HEK293 (cell line): ENCODE data around the gene CCDC178.

ENCODE experiments used
- CTCF ChIA-PET: fragments of 350-600 bp; formaldehyde crosslinking; extraction: SDS; loops from one replicate; lab custom pipeline; 2021; ENCODE audit warnings: antibody characterized with exemption; lab: Yijun Ruan, JAX
- POLR2A ChIA-PET: fragments of 300-600 bp; formaldehyde crosslinking; extraction: SDS; loops from one replicate; lab custom pipeline; 2020; ENCODE audit warnings: antibody characterized with exemption, inconsistent platforms; lab: Yijun Ruan, JAX
- H3K27ac ChIP-seq: fragments of 200-500 bp; sonication (Bioruptor generic); 2 replicates; pipeline ENCODE4 v1.5.1; 2014; ENCODE audit warnings: low read depth, low read length, control low read depth, inconsistent platforms; ENCODE audit errors: extremely low read depth
- H3K36me3 ChIP-seq, 2 experiments: fragments of 200-500 bp in 1 of 2; sonication (Bioruptor generic) in 1 of 2; 1 replicate in 1 of 2; 2 replicates in 1 of 2; pipeline ENCODE4 v1.5.1; 2014 to 2017; ENCODE audit warnings: inconsistent platforms in 2 of 2, low read length in 2 of 2; ENCODE audit not compliant: control insufficient read depth in 2 of 2, insufficient read depth in 1 of 2
- H3K4me1 ChIP-seq: fragments of 200-500 bp; sonication (Bioruptor generic); 2 replicates; pipeline ENCODE4 v1.5.1; 2014; ENCODE audit warnings: mild to moderate bottlenecking, low read length, inconsistent platforms; ENCODE audit not compliant: control insufficient read depth, insufficient read depth
- H3K4me3 ChIP-seq: 2 replicates; pipeline ENCODE4 v1.5.1; 2011; ENCODE audit warnings: low read depth, mild to moderate bottlenecking, control low read depth, low read length, moderate library complexity
- H3K9me3 ChIP-seq: fragments of 200-500 bp; sonication (Bioruptor generic); 2 replicates; pipeline ENCODE4 v1.5.1; 2014; ENCODE audit warnings: low read depth, low read length, inconsistent platforms; ENCODE audit not compliant: control insufficient read depth, insufficient read depth
- GLI2 ChIP-seq: fragments of 450-650 bp; formaldehyde crosslinking; IDR thresholded peaks from 2 replicates; pipeline ENCODE4; 2017; ENCODE audit warnings: missing biosample characterization, missing genetic modification characterization, low read depth, borderline replicate concordance
- SP3 ChIP-seq: fragments of 450-650 bp; formaldehyde crosslinking; IDR thresholded peaks from 2 replicates; pipeline ENCODE4 v1.5.1; 2016; ENCODE audit warnings: missing biosample characterization, missing genetic modification characterization
- TCF7L2 ChIP-seq: IDR thresholded peaks from 2 replicates; pipeline ENCODE4 v1.6.1; 2011; ENCODE audit warnings: low read depth, mild to moderate bottlenecking, inconsistent platforms, low read length, moderate library complexity, borderline replicate concordance
- WT1 ChIP-seq: fragments of 450-650 bp; formaldehyde crosslinking; IDR thresholded peaks from 2 replicates; pipeline ENCODE4 v1.5.1; 2016; ENCODE audit warnings: missing biosample characterization, missing genetic modification characterization
- ZFP41 ChIP-seq: fragments of 450-650 bp; formaldehyde crosslinking; IDR thresholded peaks from 2 replicates; pipeline ENCODE4 v1.5.1; 2016; ENCODE audit warnings: missing biosample characterization, missing genetic modification characterization, borderline replicate concordance
- ZIC2 ChIP-seq: fragments of 450-650 bp; formaldehyde crosslinking; IDR thresholded peaks from 2 replicates; pipeline ENCODE4 v1.5.1; 2016; ENCODE audit warnings: missing biosample characterization, missing genetic modification characterization
- ZNF16 ChIP-seq: fragments of 450-650 bp; formaldehyde crosslinking; IDR thresholded peaks from 2 replicates; pipeline ENCODE4 v1.5.1; 2016; ENCODE audit warnings: low read depth, missing biosample characterization, missing genetic modification characterization
- ZNF211 ChIP-seq: fragments of 450-650 bp; formaldehyde crosslinking; IDR thresholded peaks from 2 replicates; pipeline ENCODE4 v1.5.1; 2016; ENCODE audit warnings: low read depth, missing biosample characterization, missing genetic modification characterization
- ZNF266 ChIP-seq: fragments of 450-650 bp; formaldehyde crosslinking; IDR thresholded peaks from 2 replicates; pipeline ENCODE4 v1.5.1; 2016; ENCODE audit warnings: missing biosample characterization, missing genetic modification characterization, low read depth
- ZNF292 ChIP-seq: fragments of 450-650 bp; formaldehyde crosslinking; IDR thresholded peaks from 2 replicates; pipeline ENCODE4 v1.5.1; 2016; ENCODE audit warnings: low read depth, missing biosample characterization, missing genetic modification characterization, borderline replicate concordance
- ZNF37A ChIP-seq: fragments of 450-650 bp; IDR thresholded peaks from 2 replicates; pipeline ENCODE4 v1.5.1; 2018; ENCODE audit warnings: missing biosample characterization, missing genetic modification characterization
- ZNF404 ChIP-seq: fragments of 450-650 bp; formaldehyde crosslinking; IDR thresholded peaks from 2 replicates; pipeline ENCODE4 v1.5.1; 2017; ENCODE audit warnings: missing biosample characterization, missing genetic modification characterization
- ZNF510 ChIP-seq: fragments of 450-650 bp; formaldehyde crosslinking; IDR thresholded peaks from 2 replicates; pipeline ENCODE4 v1.5.1; 2018; ENCODE audit warnings: mild to moderate bottlenecking, missing genetic modification characterization, missing biosample characterization; ENCODE audit not compliant: insufficient replicate concordance
- ZNF549 ChIP-seq: fragments of 450-650 bp; IDR thresholded peaks from 2 replicates; pipeline ENCODE4 v1.5.1; 2018; ENCODE audit warnings: missing biosample characterization, missing genetic modification characterization, mild to moderate bottlenecking, inconsistent platforms, moderate library complexity
- ZNF585B ChIP-seq: fragments of 450-650 bp; formaldehyde crosslinking; IDR thresholded peaks from 2 replicates; pipeline ENCODE4 v1.5.1; 2016; ENCODE audit warnings: missing biosample characterization, missing genetic modification characterization
- ZNF621 ChIP-seq: fragments of 450-650 bp; formaldehyde crosslinking; IDR thresholded peaks from 2 replicates; pipeline ENCODE4 v1.5.1; 2017; ENCODE audit warnings: missing biosample characterization, missing genetic modification characterization
- ZNF837 ChIP-seq: fragments of 450-650 bp; formaldehyde crosslinking; IDR thresholded peaks from 2 replicates; pipeline ENCODE4 v1.5.1; 2016; ENCODE audit warnings: missing biosample characterization, missing genetic modification characterization
- TF ChIP-seq, protein P1 (sequence below): fragments of 450-650 bp; formaldehyde crosslinking; IDR thresholded peaks from 2 replicates; pipeline ENCODE4 v1.5.1; 2016; ENCODE audit warnings: missing biosample characterization, missing genetic modification characterization
- TF ChIP-seq, protein P2 (sequence below): sonication (generic); formaldehyde crosslinking; IDR thresholded peaks from 2 replicates; pipeline ENCODE4 v1.8.1; 2022; ENCODE audit warnings: mild to moderate bottlenecking, moderate library complexity, missing genetic modification reagents
- TF ChIP-seq, protein P3 (sequence below): fragments of 450-650 bp; formaldehyde crosslinking; IDR thresholded peaks from 2 replicates; pipeline ENCODE4 v1.5.1; 2016; ENCODE audit warnings: missing biosample characterization, missing genetic modification characterization
- TF ChIP-seq, protein P4 (sequence below): fragments of 450-650 bp; formaldehyde crosslinking; IDR thresholded peaks from 2 replicates; pipeline ENCODE4 v1.5.0; 2017; ENCODE audit warnings: missing biosample characterization, missing genetic modification characterization, borderline replicate concordance
- TF ChIP-seq, protein P5 (sequence below): fragments of 450-650 bp; formaldehyde crosslinking; IDR thresholded peaks from 2 replicates; pipeline ENCODE4 v1.5.1; 2016; ENCODE audit warnings: missing biosample characterization, missing genetic modification characterization
- TF ChIP-seq, protein P6 (sequence below): fragments of 450-650 bp; formaldehyde crosslinking; IDR thresholded peaks from 2 replicates; pipeline ENCODE4 v1.5.1; 2016; ENCODE audit warnings: missing biosample characterization, missing genetic modification characterization
- TF ChIP-seq, protein P7 (sequence below): fragments of 450-650 bp; formaldehyde crosslinking; IDR thresholded peaks from 2 replicates; pipeline ENCODE4 v1.5.1; 2016; ENCODE audit warnings: missing biosample characterization, missing genetic modification characterization
- TF ChIP-seq, protein P8 (sequence below): fragments of 450-650 bp; IDR thresholded peaks from 2 replicates; pipeline ENCODE4 v1.5.1; 2018; ENCODE audit warnings: missing biosample characterization, mild to moderate bottlenecking, missing genetic modification characterization

The CCDC178 gene

DNA sequence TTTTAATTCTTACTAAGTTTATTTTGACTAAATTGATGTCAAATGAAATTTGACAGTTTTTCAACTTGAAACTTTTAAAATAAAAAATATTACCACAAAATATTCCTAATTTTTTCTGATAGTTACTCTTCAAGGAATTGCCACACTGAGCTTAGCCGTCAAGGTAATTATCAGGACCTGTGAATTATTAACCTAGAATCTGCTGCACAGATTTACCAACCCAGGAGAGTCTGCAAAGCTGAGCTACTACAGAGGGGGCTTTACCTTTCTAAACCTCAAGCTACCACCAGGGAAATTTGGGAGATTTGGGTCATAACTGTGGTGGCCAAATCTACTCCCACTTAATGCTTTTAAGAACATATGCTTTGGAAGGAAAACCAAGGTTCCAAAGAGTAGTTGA, 324.6 kb downstream of the CCDC178 start:
- H3K27ac ChIP-seq: no peak overlapping the region
- H3K4me3 ChIP-seq: no peak overlapping the region
- ChIA-PET POLR2A (no interaction called here), CTCF (no interaction called here)
- no peaks in the 10 kb centered on the region for H3K9me3 ChIP-seq
- no peaks in the 10 kb centered on the region for H3K36me3 ChIP-seq
- TF ChIP-seq ZNF837: no peak
- no peak for TF ChIP-seq ZNF549 (tag by site-specific recombination)
- TF ChIP-seq ZNF510 (tag by site-specific recombination): no peak
- TF ChIP-seq GLI2 (tag by site-specific recombination): no peak
- TF ChIP-seq WT1 (tag by site-specific recombination): no peak
- no peak for TF ChIP-seq ZNF16
- TF ChIP-seq SP3 (tag by site-specific recombination): no peak
- H3K4me1 ChIP-seq: no peaks in the 10 kb centered on the region

DNA sequence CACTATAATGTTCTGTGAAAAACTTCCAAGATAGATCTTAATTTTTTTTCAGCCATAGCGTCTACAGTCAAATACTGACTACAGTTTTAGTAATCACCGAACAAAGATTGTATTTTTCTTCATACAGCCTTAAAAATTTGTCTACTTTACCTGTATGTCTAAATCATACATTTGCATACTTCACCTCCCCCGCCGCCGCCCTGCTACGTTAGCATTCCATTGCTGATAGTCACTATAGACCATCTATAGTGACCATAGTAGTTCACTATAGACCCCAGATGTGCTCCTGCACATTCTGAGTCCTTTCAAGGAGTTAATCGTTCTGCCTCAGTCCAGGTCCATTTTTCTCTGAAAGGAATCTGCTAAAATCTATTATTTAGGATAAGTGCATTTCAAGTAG, 325.0 kb downstream of the CCDC178 start:
- Histone ChIP-seq H3K36me3 (no peaks in the 10 kb centered on the region), H3K4me3 (no peak overlapping the region), H3K27ac (no peak overlapping the region), H3K9me3 (no peaks in the 10 kb centered on the region), H3K4me1 (no peaks in the 10 kb centered on the region)
- POLR2A ChIA-PET: no interaction called here
- CTCF ChIA-PET: interaction anchor here (0.6 kb wide), 1 partner anchor 378 kb away, joined by 3 read pairs; no protein-coding TSS in a partner anchor
- TF ChIP-seq ZNF211 (tag by site-specific recombination) (no peak), ZNF292 (tag by site-specific recombination) (no peak), ZNF585B (tag by site-specific recombination) (no peak), ZNF404 (no peak), ZFP41 (tag by site-specific recombination) (no peak), TCF7L2 (no peak), ZNF37A (tag by site-specific recombination) (no peak), ZIC2 (tag by site-specific recombination) (no peak), ZNF621 (tag by site-specific recombination) (no peak), ZNF266 (tag by site-specific recombination) (no peak), ZNF549 (tag by site-specific recombination) (no peak)
- TF ChIP-seq, protein P1, sequence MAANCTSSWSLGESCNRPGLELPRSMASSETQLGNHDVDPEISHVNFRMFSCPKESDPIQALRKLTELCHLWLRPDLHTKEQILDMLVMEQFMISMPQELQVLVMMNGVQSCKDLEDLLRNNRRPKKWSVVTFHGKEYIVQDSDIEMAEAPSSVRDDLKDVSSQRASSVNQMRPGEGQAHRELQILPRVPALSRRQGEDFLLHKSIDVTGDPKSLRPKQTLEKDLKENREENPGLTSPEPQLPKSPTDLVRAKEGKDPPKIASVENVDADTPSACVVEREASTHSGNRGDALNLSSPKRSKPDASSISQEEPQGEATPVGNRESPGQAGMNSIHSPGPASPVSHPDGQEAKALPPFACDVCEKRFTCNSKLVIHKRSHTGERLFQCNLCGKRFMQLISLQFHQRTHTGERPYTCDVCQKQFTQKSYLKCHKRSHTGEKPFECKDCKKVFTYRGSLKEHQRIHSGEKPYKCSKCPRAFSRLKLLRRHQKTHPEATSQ: no peak
- TF ChIP-seq, protein P2, sequence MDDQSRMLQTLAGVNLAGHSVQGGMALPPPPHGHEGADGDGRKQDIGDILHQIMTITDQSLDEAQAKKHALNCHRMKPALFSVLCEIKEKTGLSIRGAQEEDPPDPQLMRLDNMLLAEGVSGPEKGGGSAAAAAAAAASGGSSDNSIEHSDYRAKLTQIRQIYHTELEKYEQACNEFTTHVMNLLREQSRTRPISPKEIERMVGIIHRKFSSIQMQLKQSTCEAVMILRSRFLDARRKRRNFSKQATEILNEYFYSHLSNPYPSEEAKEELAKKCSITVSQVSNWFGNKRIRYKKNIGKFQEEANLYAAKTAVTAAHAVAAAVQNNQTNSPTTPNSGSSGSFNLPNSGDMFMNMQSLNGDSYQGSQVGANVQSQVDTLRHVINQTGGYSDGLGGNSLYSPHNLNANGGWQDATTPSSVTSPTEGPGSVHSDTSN (CRISPR knock-in tag): no peak
- TF ChIP-seq, protein P3, sequence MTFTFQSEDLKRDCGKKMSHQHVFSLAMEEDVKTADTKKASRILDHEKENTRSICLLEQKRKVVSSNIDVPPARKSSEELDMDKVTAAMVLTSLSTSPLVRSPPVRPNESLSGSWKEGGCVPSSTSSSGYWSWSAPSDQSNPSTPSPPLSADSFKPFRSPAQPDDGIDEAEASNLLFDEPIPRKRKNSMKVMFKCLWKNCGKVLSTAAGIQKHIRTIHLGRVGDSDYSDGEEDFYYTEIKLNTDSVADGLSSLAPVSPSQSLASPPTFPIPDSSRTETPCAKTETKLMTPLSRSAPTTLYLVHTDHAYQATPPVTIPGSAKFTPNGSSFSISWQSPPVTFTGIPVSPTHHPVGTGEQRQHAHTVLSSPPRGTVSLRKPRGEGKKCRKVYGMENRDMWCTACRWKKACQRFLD (tag by site-specific recombination): no peak
- TF ChIP-seq, protein P4, sequence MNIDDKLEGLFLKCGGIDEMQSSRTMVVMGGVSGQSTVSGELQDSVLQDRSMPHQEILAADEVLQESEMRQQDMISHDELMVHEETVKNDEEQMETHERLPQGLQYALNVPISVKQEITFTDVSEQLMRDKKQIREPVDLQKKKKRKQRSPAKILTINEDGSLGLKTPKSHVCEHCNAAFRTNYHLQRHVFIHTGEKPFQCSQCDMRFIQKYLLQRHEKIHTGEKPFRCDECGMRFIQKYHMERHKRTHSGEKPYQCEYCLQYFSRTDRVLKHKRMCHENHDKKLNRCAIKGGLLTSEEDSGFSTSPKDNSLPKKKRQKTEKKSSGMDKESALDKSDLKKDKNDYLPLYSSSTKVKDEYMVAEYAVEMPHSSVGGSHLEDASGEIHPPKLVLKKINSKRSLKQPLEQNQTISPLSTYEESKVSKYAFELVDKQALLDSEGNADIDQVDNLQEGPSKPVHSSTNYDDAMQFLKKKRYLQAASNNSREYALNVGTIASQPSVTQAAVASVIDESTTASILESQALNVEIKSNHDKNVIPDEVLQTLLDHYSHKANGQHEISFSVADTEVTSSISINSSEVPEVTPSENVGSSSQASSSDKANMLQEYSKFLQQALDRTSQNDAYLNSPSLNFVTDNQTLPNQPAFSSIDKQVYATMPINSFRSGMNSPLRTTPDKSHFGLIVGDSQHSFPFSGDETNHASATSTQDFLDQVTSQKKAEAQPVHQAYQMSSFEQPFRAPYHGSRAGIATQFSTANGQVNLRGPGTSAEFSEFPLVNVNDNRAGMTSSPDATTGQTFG (tag by site-specific recombination): no peak
- TF ChIP-seq, protein P5, sequence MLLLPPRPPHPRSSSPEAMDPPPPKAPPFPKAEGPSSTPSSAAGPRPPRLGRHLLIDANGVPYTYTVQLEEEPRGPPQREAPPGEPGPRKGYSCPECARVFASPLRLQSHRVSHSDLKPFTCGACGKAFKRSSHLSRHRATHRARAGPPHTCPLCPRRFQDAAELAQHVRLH (tag by site-specific recombination): no peak
- TF ChIP-seq, protein P6, sequence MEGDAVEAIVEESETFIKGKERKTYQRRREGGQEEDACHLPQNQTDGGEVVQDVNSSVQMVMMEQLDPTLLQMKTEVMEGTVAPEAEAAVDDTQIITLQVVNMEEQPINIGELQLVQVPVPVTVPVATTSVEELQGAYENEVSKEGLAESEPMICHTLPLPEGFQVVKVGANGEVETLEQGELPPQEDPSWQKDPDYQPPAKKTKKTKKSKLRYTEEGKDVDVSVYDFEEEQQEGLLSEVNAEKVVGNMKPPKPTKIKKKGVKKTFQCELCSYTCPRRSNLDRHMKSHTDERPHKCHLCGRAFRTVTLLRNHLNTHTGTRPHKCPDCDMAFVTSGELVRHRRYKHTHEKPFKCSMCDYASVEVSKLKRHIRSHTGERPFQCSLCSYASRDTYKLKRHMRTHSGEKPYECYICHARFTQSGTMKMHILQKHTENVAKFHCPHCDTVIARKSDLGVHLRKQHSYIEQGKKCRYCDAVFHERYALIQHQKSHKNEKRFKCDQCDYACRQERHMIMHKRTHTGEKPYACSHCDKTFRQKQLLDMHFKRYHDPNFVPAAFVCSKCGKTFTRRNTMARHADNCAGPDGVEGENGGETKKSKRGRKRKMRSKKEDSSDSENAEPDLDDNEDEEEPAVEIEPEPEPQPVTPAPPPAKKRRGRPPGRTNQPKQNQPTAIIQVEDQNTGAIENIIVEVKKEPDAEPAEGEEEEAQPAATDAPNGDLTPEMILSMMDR (tag by site-specific recombination): no peak
- TF ChIP-seq, protein P7, sequence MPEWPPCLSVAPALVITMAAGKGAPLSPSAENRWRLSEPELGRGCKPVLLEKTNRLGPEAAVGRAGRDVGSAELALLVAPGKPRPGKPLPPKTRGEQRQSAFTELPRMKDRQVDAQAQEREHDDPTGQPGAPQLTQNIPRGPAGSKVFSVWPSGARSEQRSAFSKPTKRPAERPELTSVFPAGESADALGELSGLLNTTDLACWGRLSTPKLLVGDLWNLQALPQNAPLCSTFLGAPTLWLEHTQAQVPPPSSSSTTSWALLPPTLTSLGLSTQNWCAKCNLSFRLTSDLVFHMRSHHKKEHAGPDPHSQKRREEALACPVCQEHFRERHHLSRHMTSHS (tag by site-specific recombination): no peak
- TF ChIP-seq, protein P8, sequence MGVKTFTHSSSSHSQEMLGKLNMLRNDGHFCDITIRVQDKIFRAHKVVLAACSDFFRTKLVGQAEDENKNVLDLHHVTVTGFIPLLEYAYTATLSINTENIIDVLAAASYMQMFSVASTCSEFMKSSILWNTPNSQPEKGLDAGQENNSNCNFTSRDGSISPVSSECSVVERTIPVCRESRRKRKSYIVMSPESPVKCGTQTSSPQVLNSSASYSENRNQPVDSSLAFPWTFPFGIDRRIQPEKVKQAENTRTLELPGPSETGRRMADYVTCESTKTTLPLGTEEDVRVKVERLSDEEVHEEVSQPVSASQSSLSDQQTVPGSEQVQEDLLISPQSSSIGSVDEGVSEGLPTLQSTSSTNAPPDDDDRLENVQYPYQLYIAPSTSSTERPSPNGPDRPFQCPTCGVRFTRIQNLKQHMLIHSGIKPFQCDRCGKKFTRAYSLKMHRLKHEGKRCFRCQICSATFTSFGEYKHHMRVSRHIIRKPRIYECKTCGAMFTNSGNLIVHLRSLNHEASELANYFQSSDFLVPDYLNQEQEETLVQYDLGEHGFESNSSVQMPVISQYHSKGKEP (tag by site-specific recombination): no peak
